ENCODE data around the gene PTGES3L. TPM values are rescaled to one million over a fixed set of nuclear protein-coding genes. Genes with fewer than 3 reads are reported as not detected.

The PTGES3L gene
- total RNA-seq, 1 donor: under 0.01 TPM

- peaks cover 23% of the 10 kb centered on the region for H3K79me2 ChIP-seq (ENCODE audit: insufficient read depth, low read length)
- peaks cover 31% of the 10 kb centered on the region for H3K4me1 ChIP-seq (ENCODE audit: insufficient read depth, low read length)
- peaks cover 50% of the 10 kb centered on the region for H3K36me3 ChIP-seq (ENCODE audit: insufficient read depth, low read length)
- H3K27me3 ChIP-seq (ENCODE audit: insufficient read depth, low read length): no peaks in the 10 kb centered on the region
- no peak for TF ChIP-seq CTCF (IDR thresholded peaks at IDR 0.05; ENCODE audit: extremely low read depth, low read depth, low read length)
- no peaks in the 10 kb centered on the region for H3K9me3 ChIP-seq (ENCODE audit: low read depth, low read length)
- peak overlapping the region; percentile 80 for H3K27ac ChIP-seq (ENCODE audit: low read depth, low read length)
- no peak overlapping the region for H2AFZ ChIP-seq (ENCODE audit: low read length)
- H3K4me3 ChIP-seq (ENCODE audit: insufficient read depth, low read length): no peak overlapping the region
- DNase-seq (ENCODE audit: insufficient read length, low spot score, missing footprints): peak; percentile 90
- peak overlapping the region; percentile 49 for H3K4me2 ChIP-seq (ENCODE audit: insufficient read depth, low read length)
- H4K20me1 ChIP-seq (ENCODE audit: insufficient read depth, low read length): no peaks in the 10 kb centered on the region
Observed at GRCh38 chr17:42989726-42990652, 10.1 kb upstream of the PTGES3L start.

GRCh38 chr17:42989141-42989540, 9.3 kb upstream of the PTGES3L start:
- TF ChIP-seq CTCF (IDR thresholded peaks at IDR 0.05; ENCODE audit: extremely low read depth, low read depth, low read length): no peak
- Histone ChIP-seq H3K9me3 (ENCODE audit: low read depth, low read length) (no peaks in the 10 kb centered on the region), H2AFZ (ENCODE audit: low read length) (no peak overlapping the region), H3K4me2 (ENCODE audit: insufficient read depth, low read length) (peak overlapping the region; percentile 49), H3K79me2 (ENCODE audit: insufficient read depth, low read length) (peaks cover 29% of the 10 kb centered on the region), H4K20me1 (ENCODE audit: insufficient read depth, low read length) (no peaks in the 10 kb centered on the region), H3K36me3 (ENCODE audit: insufficient read depth, low read length) (peaks cover 50% of the 10 kb centered on the region), H3K27ac (ENCODE audit: low read depth, low read length) (peak overlapping the region; percentile 80), H3K4me3 (ENCODE audit: insufficient read depth, low read length) (no peak overlapping the region), H3K4me1 (ENCODE audit: insufficient read depth, low read length) (peaks cover 31% of the 10 kb centered on the region), H3K27me3 (ENCODE audit: insufficient read depth, low read length) (no peaks in the 10 kb centered on the region)
- peak; percentile 41 for DNase-seq (ENCODE audit: insufficient read length, low spot score, missing footprints)

GRCh38 chr17:42985225-42985624, 5.3 kb upstream of the PTGES3L start:
- TF ChIP-seq CTCF (IDR thresholded peaks at IDR 0.05; ENCODE audit: extremely low read depth, low read depth, low read length): no peak
- H3K36me3 ChIP-seq (ENCODE audit: insufficient read depth, low read length): peaks cover 28% of the 10 kb centered on the region
- H3K4me1 ChIP-seq (ENCODE audit: insufficient read depth, low read length): peaks cover 29% of the 10 kb centered on the region
- peaks cover 6% of the 10 kb centered on the region for H4K20me1 ChIP-seq (ENCODE audit: insufficient read depth, low read length)
- no peak overlapping the region for H3K4me2 ChIP-seq (ENCODE audit: insufficient read depth, low read length)
- H2AFZ ChIP-seq (ENCODE audit: low read length): no peak overlapping the region
- DNase-seq (ENCODE audit: insufficient read length, low spot score, missing footprints): peak; percentile 14
- H3K79me2 ChIP-seq (ENCODE audit: insufficient read depth, low read length): peaks cover 60% of the 10 kb centered on the region
- H3K4me3 ChIP-seq (ENCODE audit: insufficient read depth, low read length): no peak overlapping the region
- no peaks in the 10 kb centered on the region for H3K27me3 ChIP-seq (ENCODE audit: insufficient read depth, low read length)
- no peaks in the 10 kb centered on the region for H3K9me3 ChIP-seq (ENCODE audit: low read depth, low read length)
- no peak overlapping the region for H3K27ac ChIP-seq (ENCODE audit: low read depth, low read length)

GRCh38 chr17:42982266-42982665, 2.4 kb upstream of the PTGES3L start:
- H3K4me3 ChIP-seq (ENCODE audit: insufficient read depth, low read length): no peak overlapping the region
- peaks cover 18% of the 10 kb centered on the region for H3K36me3 ChIP-seq (ENCODE audit: insufficient read depth, low read length)
- H3K27me3 ChIP-seq (ENCODE audit: insufficient read depth, low read length): no peaks in the 10 kb centered on the region
- no peak for TF ChIP-seq CTCF (IDR thresholded peaks at IDR 0.05; ENCODE audit: extremely low read depth, low read depth, low read length)
- no peaks in the 10 kb centered on the region for H3K9me3 ChIP-seq (ENCODE audit: low read depth, low read length)
- peak overlapping the region; percentile 100 for H3K4me2 ChIP-seq (ENCODE audit: insufficient read depth, low read length)
- H3K79me2 ChIP-seq (ENCODE audit: insufficient read depth, low read length): peaks cover 63% of the 10 kb centered on the region
- peak overlapping the region; percentile 76 for H3K27ac ChIP-seq (ENCODE audit: low read depth, low read length)
- peaks cover 17% of the 10 kb centered on the region for H3K4me1 ChIP-seq (ENCODE audit: insufficient read depth, low read length)
- DNase-seq (ENCODE audit: insufficient read length, low spot score, missing footprints): peak; percentile 2
- no peak overlapping the region for H2AFZ ChIP-seq (ENCODE audit: low read length)
- peaks cover 6% of the 10 kb centered on the region for H4K20me1 ChIP-seq (ENCODE audit: insufficient read depth, low read length)
